ENCODE results near the gene ZNF385D.

ZNF385D gene

DNA sequence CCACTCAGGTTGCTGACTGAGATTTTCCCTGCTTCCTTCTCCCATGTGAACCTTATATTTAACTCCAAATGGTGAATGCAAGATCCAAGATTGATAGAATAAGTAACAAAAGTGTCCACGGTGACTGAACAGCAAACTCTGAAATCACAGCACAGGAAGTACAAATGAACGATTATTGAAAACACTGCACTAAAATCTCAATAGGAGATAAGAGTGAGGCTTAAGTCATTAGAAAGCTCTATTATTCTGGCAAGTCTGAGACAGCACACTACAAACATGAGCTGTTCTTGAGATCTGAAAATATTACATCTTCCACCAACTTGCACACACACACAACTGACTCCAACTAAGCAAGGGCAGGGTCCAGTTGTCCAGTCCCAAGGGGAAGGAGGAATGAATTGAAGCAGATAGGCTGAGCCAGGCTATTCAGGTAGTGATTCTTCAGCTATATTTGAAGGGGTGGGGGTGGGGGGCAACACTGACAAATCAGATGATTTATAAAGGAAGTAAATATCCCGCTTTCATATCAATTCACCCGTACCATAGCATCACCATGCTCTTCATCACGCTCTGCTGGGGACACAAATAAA, 2.9 kb downstream of the ZNF385D start:
- DNase-seq (ENCODE audit: low read depth), result no peak

DNA sequence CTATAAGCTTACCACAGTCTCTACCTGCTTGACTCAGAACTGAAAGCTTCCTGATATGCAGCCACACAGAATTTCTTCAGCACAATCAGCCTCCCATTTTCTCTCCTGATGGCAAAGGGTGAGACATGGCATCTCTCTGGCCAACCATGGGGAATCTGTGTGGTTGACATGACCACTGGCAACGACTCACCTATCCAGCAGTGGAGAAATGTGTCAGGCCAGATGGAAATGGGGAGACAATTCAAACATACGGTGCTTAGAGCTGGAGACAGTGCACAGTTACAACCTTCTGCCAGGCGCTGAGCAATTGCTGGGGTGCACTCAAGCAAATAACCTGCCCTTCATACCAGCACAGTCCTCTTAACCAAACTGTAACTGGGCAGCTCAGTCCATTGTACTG, 3.6 kb downstream of the ZNF385D start:
- DNase-seq (ENCODE audit: low read depth), result no peak

DNA sequence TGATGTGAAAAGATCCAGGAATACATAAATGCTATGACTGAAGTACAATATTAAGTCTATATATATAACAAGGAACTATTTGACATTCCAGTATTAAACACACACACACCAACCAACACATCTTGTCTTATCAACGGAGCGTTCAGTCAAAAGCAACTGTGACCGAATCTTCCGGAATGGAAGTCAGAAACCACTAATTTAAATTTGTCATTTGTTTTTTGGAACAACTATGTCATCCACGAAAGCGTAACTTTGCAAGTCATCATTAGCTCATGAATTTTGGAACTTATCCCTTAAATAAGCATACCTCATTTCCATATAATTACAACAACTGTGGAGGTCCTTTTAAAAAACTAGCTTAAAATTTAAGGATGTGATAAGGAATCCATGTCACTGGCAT, 5.0 kb downstream of the ZNF385D start:
- DNase-seq (ENCODE audit: low read depth), result no peak

DNA sequence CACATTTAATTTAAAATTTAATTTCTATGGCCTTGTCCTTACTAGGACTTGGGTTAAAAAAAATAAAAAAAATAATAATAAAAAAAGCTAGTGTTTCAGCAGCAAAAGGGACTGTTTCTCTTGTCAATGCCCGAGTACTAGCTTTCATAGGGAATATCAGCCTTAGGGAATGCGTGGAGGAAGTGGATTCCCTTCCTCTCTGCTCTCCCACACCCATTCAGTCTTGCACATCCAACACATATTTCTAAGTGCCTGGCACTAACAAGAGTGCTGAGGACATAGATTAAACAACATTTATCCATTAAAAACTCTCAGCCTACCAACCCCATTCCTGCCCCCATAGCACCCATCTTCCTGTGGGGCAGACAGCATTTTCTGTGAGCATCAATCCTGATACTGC, 6.2 kb downstream of the ZNF385D start:
- DNase-seq (ENCODE audit: low read depth), result no peak

DNA sequence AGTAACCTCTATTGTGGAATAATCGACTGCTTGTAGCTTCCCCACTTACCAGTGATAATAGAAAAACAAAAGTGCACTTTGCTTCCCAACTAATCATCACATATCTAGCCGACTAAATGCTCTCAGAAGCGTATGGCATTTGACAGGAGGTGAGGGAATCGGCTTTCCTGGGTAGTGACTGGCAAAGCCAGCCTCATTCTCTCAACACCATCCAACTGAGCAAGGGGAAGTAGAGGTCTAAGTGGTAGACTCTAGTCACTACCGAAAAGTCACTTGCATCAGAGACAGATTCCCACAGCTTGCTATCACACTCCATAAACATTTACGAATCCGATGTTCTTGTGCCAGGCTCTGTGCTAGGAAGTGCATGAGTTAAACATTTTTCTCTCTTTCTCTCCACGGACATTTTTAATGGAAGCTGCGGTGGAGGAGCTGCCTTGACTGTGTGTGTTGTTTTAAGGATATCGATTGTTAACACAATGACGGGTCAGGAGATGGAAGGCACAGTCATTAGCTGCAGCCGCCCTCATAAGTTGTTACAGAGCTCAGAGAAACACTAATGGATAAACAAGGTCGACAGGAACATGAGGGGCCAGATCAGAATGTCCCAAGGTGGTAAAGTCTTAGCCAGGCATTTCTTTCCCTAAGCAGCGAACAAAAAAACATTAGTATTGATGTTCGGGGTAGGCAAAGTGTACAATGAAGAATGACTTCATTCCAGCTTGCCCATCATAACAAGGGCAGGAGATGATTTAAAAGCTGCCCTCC, 11.9 kb downstream of the ZNF385D start:
- DNase-seq (ENCODE audit: low read depth), result no peak

DNA sequence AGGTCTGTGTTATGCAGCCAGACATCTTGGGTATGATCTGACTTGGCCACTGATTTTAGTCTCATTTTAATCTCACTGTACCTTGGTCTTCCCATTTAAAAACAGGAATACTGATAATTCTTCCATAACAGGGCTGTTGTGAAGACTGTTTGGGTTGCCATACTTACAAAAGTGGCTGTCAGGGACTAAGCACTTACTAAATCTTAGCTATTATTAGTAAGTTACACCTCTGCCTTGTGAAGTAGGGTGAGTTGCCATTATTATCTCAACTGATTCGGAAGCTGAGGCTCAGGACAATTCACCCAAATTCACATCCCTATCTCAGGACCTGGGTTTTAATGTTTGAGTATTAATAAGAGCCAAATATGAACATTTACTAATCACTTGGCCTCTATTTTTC, 12.7 kb downstream of the ZNF385D start:
- no peak for DNase-seq (ENCODE audit: low read depth)

DNA sequence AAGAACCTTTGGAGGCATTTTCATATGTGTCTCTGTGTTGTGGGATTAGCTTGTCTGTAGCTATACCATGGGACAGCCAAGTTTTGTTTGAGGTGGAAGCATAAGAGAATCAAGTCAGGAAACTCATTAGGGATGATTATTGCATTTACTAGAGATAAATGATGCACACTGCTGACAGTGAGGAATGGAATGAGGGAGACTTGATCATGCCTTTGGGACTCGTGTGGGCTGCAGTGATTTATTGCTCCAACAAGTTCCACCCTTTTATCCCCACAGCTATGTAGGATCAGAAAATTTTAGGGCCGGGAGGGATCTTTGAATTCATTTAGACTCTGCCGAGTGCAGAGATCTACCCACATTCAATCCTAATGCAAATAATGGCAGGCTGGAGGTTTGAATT, 16.3 kb downstream of the ZNF385D start:
- DNase-seq (ENCODE audit: low read depth), result no peak

DNA sequence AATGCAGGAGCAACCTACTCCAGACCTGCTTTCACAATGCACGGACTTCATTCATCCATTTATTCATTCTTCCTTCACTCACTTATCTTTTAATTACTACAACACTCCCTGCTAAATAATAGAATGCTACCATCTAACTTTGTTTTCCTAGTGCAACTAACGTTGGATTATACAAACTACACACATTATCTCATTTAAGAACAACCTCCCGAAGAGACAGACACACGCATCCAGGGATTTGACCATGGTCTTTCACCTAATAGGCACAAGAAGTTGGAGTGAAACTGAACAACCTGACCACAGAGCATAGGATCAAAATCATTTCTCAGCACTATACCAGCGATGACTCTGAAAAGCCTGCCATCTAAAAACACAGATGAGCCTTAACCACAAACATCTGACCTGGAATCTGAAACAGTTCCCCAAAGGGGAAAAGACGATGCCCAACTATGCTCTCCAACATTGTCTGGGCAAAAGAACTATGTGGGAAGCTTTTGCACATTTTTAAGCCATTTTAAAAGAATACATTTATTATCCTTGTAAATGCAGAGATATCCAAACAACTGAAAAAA, 21.0 kb downstream of the ZNF385D start:
- DNase-seq (ENCODE audit: low read depth), result no peak

DNA sequence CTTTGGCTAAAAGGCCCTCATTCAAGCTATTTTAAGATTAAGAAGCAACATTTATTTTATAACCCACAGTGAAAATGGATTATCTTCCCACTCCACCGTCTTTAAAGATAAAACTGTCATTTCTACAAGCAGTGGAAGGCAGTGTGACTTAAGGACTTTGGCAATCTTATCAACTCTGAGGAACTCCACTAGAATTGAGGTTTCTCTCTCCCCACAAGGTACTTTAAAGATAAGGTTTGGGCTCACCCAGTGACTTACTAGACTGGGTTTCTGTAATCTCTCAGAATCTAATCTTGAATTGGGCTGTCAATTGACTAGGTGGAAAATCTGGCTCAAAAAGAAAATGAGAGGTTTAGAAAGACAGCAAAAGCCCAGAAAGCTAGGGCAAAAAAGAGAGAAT, 21.7 kb downstream of the ZNF385D start:
- DNase-seq (ENCODE audit: low read depth), result no peak

DNA sequence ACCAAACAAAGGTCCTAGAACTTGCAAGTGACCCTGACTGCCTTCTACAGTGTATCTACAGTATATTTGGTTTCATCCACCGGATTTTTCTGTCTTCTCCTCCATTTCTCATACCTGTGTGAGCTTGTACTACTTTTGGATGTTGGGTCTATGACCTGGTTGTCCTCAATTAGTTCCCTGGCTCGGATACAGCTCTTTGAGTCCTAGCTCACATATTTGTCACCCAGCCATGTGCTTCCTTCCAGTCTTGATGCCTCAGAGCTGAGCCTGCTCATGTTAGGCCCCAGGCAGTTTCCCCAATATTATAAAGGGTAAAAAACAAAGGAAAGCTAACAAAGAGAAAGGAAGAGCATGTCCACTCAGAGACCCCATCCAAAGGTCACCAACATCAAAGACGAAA, 28.2 kb downstream of the ZNF385D start:
- DNase-seq (ENCODE audit: low read depth), result no peak

DNA sequence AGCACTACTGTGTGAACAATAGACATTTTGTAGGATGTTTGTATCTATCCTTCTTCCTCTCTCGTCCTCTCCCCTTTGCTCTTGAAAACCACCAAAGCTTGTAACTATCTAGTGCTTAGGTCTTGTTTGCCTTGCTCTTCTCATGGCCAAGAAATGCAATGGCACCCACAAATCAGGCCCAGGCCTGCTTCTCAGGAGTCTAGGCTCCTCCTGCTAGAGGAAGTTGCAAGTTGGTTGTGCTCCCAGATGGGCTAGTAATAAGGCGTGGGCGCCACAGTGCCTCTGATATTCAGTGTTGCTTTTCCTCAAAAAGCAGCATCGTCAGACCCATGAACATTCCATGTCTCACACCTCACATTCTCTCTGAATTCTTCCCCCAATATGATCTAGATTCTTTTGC, 28.7 kb downstream of the ZNF385D start:
- DNase-seq (ENCODE audit: low read depth), result no peak

DNA sequence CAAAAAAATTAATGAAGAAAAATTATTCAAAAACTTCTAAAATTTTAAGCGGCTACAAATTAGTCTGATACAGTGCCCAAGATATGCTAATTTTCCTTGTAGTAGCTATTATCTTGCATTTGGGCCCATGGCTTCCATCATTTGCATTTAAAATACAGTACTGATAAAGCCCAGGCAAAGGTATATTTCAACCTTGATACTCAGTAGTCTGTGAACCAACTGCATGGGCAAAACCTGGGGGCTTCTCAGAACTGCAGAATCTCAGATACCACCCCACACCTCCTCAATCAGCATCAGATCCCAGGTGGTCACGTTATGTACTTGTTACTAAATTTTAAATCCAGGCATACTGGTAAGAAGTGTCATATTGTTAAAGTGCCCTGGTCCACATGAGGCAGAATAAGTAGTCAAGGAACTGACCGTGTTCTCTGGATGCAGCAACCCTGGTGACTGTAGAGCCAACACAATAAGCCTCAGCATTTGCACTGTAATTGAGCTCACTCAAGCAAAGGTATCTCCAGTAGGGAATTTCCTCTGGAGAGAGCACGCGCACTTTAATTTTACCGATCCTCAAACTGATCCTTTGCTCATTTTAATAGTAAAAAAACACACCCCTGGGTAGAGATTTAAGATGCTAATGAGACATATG, 31.9 kb downstream of the ZNF385D start:
- DNase-seq (ENCODE audit: low read depth), result no peak

DNA sequence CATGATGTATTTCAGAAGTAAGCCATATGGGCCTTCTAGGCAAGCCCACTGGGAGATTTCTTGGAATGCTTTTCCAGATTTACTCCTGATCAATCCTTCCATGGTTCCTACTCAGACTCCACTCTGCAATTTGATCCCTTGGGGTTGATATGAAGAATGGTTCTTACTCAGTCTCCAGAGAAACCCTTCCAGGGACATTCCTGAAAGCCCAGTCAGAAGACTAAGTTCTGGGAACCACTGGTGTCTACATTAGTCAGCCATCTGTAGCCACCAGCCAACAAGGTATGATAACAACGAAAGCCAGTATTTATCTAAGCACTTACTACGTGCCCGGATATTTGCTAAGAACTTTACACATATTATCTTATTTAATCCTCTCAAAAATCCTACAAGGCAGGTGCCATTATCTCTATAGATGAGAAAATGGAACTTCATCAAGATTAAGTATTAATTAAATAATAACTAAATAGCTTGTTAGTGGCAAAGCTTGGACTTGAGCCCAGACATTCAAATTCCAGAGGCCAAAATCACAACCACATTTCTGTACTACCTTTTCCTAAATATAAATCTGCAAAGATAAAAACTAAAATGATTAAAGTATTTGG, 32.7 kb downstream of the ZNF385D start:
- no peak for DNase-seq (ENCODE audit: low read depth)

DNA sequence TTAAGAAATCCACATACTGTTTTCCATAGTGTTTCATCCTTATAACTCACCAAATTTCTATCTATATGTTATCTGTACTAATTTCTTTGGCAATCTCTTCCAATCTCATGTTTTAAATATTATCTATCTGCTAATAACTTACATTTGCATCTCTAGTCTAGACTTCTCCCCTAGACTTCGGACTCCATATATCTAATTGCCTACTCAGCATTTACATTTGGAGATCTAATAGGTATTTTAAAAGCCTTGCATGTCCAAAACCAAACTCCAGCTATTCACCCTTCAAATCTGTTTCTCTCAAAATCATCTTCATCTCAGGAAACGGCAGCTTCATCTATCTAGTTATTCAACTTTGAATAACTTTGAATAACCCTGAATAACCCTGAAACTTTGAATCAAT, 35.3 kb downstream of the ZNF385D start:
- DNase-seq (ENCODE audit: low read depth), result no peak

DNA sequence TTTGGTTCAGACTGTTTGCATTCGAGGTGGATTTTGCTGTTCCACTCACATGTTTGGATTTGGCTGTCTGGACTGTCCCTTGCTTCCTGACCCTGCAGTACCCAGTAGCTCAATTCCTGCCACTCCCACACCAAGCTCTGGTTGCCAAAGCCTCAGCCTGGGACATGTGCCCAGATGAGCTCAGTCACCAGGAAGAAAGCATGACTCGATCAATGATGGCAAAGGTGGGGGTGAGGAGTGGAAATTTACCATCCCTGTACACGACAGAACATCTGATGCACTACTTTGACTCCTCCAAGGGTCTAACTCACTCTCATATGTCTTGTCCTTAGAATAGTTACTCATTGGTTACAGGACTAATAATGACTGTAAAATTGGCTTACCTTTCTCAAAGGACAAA, 45.2 kb downstream of the ZNF385D start:
- no peak for DNase-seq (ENCODE audit: low read depth)

DNA sequence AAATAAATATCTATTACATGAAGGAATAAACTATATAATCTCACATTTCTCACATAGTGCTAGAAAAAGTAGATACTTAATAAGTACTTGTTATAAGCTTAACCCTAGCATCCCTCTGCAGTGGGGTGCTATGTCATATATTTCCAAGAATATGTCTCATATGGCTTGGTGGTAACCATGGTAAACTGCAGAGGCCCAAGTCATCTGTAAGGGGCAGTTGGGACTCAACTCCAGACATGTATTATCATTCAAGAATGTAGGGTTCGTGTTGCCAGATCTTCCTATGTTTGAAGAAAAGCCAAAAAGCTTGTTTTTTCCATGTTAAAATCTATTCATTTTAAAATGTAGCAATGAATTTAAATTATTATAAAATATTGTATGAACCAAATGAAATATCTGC, 46.2 kb downstream of the ZNF385D start:
- no peak for DNase-seq (ENCODE audit: low read depth)

DNA sequence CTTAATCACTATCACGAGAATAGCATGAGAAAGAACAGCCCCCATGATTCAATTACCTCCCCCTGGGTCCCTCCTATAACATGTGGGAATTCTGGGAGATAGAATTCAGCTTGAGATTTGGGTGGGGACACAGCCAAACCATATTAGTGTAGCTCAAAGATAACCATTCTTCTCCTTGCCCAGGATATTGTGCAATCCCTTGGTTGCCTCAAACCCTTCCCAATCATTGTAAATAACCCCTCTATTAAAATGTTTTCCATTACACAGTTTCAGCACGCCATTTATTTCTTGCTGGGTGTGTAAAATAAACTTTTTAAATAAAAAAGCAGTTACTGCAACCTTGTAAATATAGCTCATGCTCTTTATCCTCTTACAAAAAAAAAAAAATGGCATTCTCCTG, 47.7 kb downstream of the ZNF385D start:
- DNase-seq (ENCODE audit: low read depth), result no peak

DNA sequence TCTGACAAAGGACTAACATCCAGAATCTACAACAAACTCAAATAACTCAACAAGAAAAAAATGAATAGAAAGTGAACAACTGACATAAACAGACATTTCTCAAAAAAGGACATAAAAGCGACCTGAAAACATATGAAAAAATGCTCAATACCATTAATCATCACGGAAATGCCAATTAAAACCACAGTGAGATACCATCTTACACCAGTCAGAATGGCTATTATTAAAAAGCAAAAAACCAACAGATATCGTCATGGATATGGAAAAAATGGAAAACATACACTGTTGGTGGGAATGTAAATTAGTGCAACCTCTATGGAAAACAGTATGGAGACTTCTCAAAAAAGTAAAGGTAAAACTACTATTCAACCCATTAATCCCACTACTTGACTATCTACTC, 53.3 kb downstream of the ZNF385D start:
- DNase-seq (ENCODE audit: low read depth), result no peak

DNA sequence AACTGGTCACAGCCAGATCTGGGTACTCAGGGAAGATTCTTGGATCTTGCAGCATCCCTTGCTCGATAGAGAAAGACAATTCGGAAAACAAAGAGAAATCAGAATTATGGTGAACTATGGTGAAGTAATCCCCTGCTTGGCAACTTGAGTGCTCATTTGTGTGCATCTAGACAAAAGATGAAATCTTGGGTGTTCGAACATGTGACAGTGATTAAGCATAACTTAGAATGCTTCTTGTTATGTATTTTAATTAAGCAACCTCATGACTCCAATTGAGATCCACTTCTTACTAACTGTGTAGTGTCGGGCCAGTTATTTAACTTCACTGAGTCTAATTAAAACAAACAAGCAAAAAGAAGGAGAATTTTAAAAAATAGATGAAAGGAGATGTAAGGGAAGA, 56.5 kb downstream of the ZNF385D start:
- no peak for DNase-seq (ENCODE audit: low read depth)

DNA sequence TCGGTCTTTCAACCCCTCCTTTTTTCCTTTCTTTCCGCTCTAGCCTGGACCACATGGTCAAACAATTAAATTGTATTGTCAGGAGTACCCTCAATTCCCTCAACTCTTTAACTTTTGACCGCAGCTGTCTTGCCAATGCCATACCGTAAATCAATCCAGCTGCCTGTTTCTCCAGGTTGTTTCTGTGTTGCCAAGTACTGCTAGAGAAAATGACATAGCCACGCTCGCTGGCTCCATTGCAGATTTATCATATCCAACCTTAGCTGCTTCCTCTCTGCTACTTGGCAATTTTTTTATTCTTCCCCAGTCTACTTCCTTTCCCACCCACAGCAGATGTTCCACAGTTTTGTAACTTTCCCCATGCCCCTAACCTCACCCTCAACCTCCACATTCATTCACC, 60.0 kb downstream of the ZNF385D start:
- no peak for DNase-seq (ENCODE audit: low read depth)

DNA sequence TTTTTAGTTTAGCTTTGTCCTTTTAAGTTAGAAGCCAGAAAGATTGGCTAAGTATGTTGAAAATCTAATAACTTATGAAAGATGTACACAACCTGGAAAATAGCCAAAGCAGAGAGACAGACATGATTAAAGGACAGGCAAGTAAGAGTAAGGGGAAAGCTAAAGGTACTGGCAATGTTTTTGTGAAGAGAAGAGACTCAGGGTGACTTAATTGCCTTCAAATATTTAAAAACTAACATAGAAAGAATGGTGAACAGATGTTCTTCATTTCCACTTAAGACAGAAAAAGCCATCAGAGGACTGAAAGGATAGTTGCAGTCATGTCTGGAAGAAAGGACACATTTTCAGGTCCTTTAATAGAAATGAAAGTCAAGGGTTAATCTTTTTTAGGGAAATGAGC, 68.8 kb downstream of the ZNF385D start:
- no peak for DNase-seq (ENCODE audit: low read depth)

DNA sequence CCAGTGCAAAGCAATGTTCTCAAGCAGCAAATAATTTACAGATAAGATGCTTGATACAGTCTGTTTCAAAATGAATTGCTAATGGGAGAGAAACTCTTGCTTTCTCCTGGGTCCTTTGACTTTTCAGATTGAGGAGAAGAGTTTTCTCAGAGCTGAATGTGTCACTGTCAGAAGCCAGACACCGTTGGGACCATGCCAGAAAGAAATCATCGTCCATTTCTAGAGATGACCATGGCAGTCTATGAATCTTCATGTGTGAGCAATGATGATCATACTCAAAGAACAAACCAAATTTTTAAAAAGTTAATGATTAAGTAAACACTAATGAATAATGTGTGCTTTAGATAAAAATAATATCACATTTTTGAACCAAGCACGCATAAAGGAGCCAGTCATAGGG, 77.6 kb downstream of the ZNF385D start:
- no peak for DNase-seq (ENCODE audit: low read depth)

DNA sequence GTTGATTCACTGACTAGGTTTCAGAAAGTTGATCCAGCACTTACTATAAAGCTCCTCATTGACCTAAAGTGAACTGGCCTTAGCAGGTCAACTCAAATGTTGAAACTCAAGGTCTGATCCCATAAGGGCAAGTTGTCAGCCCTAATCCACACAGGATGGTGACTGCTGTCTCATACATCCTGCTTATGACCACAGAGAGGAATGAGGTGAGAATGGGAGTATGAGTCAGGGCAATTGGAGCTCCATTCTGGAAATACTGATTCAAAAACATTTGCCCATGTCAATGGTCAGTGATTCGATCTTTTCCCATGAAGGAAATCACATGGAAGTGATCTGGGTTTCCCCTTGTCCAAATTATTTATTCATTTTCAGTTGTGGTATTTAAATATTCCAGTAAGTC, 78.7 kb downstream of the ZNF385D start:
- no peak for DNase-seq (ENCODE audit: low read depth)
